GM12878 (cell line): ENCODE data around the gene SLC51A. TPM values are rescaled to one million over a fixed set of nuclear protein-coding genes. Genes with fewer than 3 reads are reported as not detected.

Experiments
- E2F8 ChIP-seq: fragments of 450-650 bp; IDR thresholded peaks from 2 replicates; pipeline ENCODE4 v1.6.1; 2018; ENCODE audit warnings: mild to moderate bottlenecking, low read depth, moderate library complexity; ENCODE audit not compliant: partially characterized antibody
- EP300 ChIP-seq, 2 experiments: fragments of 150-350 bp in 1 of 2; IDR thresholded peaks; 2 replicates each; pipeline ENCODE4 v1.6.1; 2011 to 2012; ENCODE audit warnings: low read depth in 2 of 2, low read length in 2 of 2, borderline replicate concordance in 1 of 2, improper control_type of control experiment in 1 of 2, inconsistent platforms in 1 of 2; ENCODE audit not compliant: control insufficient read depth in 1 of 2
- FOXK2 ChIP-seq: fragments of 450-650 bp; IDR thresholded peaks from 2 replicates; pipeline ENCODE4 v1.6.1; 2017; ENCODE audit warnings: mild to moderate bottlenecking, moderate library complexity
- GATAD2B ChIP-seq: fragments of 450-650 bp; conservative IDR thresholded peaks from 2 replicates; pipeline ENCODE4 v1.6.1; 2017; ENCODE audit warnings: low read depth, mild to moderate bottlenecking, moderate library complexity
- HDGF ChIP-seq: fragments of 450-650 bp; IDR thresholded peaks from 2 replicates; pipeline ENCODE4 v1.6.1; 2016; ENCODE audit warnings: antibody characterized with exemption
- MAX ChIP-seq: IDR thresholded peaks from 2 replicates; pipeline ENCODE4 v1.6.1; 2012; ENCODE audit warnings: low read depth, low read length, improper control_type of control experiment
- MTA2 ChIP-seq: fragments of 450-650 bp; IDR thresholded peaks from 2 replicates; pipeline ENCODE4 v1.6.1; 2016; ENCODE audit warnings: low read depth, mild to moderate bottlenecking, moderate library complexity
- PAX5 ChIP-seq: IDR thresholded peaks from 2 replicates; pipeline ENCODE4 v1.6.1; 2011; ENCODE audit warnings: low read depth, low read length, borderline replicate concordance
- PML ChIP-seq: IDR thresholded peaks from 2 replicates; pipeline ENCODE4 v1.6.1; 2012; ENCODE audit warnings: low read length, inconsistent platforms
- PRDM15 ChIP-seq: fragments of 450-650 bp; formaldehyde crosslinking; IDR thresholded peaks from 2 replicates; pipeline ENCODE4 v1.4.0; 2020; ENCODE audit warnings: mild to moderate bottlenecking, moderate library complexity
- RAD51 ChIP-seq: fragments of 450-650 bp; IDR thresholded peaks from 2 replicates; pipeline ENCODE4 v1.6.1; 2016; ENCODE audit warnings: moderate library complexity, mild to moderate bottlenecking, inconsistent platforms
- RCOR1 ChIP-seq: conservative IDR thresholded peaks from 2 replicates; pipeline ENCODE4 v1.6.1; 2012; ENCODE audit warnings: low read depth, low read length, improper control_type of control experiment
- RUNX3 ChIP-seq: IDR thresholded peaks from 2 replicates; pipeline ENCODE4 v1.6.1; 2012; ENCODE audit warnings: low read length, inconsistent platforms
- SMAD5 ChIP-seq: IDR thresholded peaks from 2 replicates; pipeline ENCODE4 v1.6.1; 2016; ENCODE audit warnings: antibody characterized with exemption, low read depth
- SMC3 ChIP-seq: IDR thresholded peaks from 2 replicates; pipeline ENCODE4 v1.6.1; 2011; ENCODE audit warnings: low read length, improper control_type of control experiment, borderline replicate concordance
- SRF ChIP-seq, 2 experiments: IDR thresholded peaks; 2 replicates each; pipeline ENCODE4 v1.6.1; 2011; ENCODE audit warnings: low read depth in 2 of 2, low read length in 2 of 2, mild to moderate bottlenecking in 1 of 2, moderate library complexity in 1 of 2
- TAF1 ChIP-seq: IDR thresholded peaks from 2 replicates; pipeline ENCODE4 v1.6.1; 2011; ENCODE audit warnings: mild to moderate bottlenecking, low read depth, low read length, borderline replicate concordance
- YY1 ChIP-seq: IDR thresholded peaks from 2 replicates; pipeline ENCODE4 v1.6.1; 2011; ENCODE audit warnings: low read depth, mild to moderate bottlenecking, low read length
- ZNF384 ChIP-seq: IDR thresholded peaks from 2 replicates; pipeline ENCODE4 v1.6.1; 2012; ENCODE audit warnings: low read depth, mild to moderate bottlenecking, low read length, improper control_type of control experiment, borderline replicate concordance
- polyA plus RNA-seq, 11 experiments: library from polyadenylated mRNA; depleted of rRNA in 4 of 11; unstranded in 6 of 11; stranded (reverse) in 5 of 11; fragments of >200 nt; fragmentation: Nextera tagmentation in 4 of 11; fragmentation: Illumina TruSeq in 1 of 11; extraction: Ambion mirVana in 4 of 11; extraction: Trizol in 1 of 11; gene quantifications; 1 replicate in 1 of 11; 2 replicates in 10 of 11; pipeline versions ENCODE4 v1.2.1 to v1.2.3, GENCODE V29; 2011 to 2016; ENCODE audit warnings: inconsistent platforms in 2 of 11, missing spikeins in 2 of 11, low read depth in 1 of 11
- total RNA-seq, 4 experiments: library from RNA; depleted of rRNA in 3 of 4; stranded (reverse); fragments of >200 nt in 3 of 4; fragmentation: Illumina TruSeq in 1 of 4; extraction: Trizol in 1 of 4; gene quantifications; 2 replicates each; pipeline versions ENCODE4 v1.2.1 to v1.2.3, GENCODE V29; 2013 to 2021
- TF ChIP-seq, protein P1 (sequence below): IDR thresholded peaks from 2 replicates; pipeline ENCODE4 v1.6.1; 2011; ENCODE audit warnings: mild to moderate bottlenecking, low read depth, low read length, moderate library complexity; ENCODE audit not compliant: insufficient replicate concordance
- TF ChIP-seq, protein P2 (sequence below): IDR thresholded peaks from 2 replicates; pipeline ENCODE4 v1.6.1; 2011; ENCODE audit warnings: borderline replicate concordance, low read depth, mild to moderate bottlenecking, moderate library complexity, low read length; ENCODE audit not compliant: insufficient read depth, poor library complexity, severe bottlenecking

SLC51A gene
- total and polyA plus RNA-seq, 10 of the 15 experiments (the other 5 are each of a cell fraction or from before 2014, with no cell fraction given): 0.99 to 3.9 (median 2.2) TPM; not detected in 6

DNA sequence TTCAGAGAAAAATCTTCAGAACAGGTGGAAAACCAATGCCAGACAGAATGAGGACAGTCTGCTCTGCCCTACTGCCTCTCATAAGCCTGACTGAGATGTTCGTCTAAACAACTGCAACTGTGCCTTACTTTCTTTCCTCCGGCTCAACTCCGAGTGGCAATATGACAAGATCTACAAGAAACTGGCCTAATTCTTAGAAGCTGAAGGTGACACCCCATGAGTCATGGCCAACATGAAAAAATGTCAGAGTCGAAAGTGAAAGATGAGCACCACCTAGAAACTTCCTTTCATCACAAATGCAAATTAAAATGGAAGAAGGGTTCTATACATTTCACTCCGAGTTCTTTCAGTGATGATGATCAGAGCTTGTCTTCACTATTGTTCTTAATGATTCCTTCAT is 58.3 kb downstream of the SLC51A start (continued):
- no peak for TF ChIP-seq RUNX3
- peak; percentile 75 for TF ChIP-seq YY1
- TF ChIP-seq HDGF: no peak
- TF ChIP-seq E2F8: no peak
- TF ChIP-seq SMAD5: no peak
- TF ChIP-seq SRF (IDR thresholded peaks at IDR 0.05; ENCODE audit: low read depth in 2 of 2, low read length in 2 of 2): no peak
- TF ChIP-seq EP300 (IDR thresholded peaks at IDR 0.05; ENCODE audit: borderline replicate concordance in 1 of 2, control insufficient read depth in 1 of 2, low read depth in 2 of 2, low read length in 2 of 2): no peak
- peak; percentile 71 for TF ChIP-seq ZNF384
- TF ChIP-seq GATAD2B: no peak
- no peak for TF ChIP-seq PRDM15 (CRISPR knock-in tag)
- no peak for TF ChIP-seq FOXK2
- no peak for TF ChIP-seq PAX5
- TF ChIP-seq MAX: no peak
- TF ChIP-seq, protein P1, sequence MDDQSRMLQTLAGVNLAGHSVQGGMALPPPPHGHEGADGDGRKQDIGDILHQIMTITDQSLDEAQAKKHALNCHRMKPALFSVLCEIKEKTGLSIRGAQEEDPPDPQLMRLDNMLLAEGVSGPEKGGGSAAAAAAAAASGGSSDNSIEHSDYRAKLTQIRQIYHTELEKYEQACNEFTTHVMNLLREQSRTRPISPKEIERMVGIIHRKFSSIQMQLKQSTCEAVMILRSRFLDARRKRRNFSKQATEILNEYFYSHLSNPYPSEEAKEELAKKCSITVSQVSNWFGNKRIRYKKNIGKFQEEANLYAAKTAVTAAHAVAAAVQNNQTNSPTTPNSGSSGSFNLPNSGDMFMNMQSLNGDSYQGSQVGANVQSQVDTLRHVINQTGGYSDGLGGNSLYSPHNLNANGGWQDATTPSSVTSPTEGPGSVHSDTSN: no peak
- TF ChIP-seq PML: peak; percentile 71
- TF ChIP-seq TAF1: no peak
- TF ChIP-seq, protein P2, sequence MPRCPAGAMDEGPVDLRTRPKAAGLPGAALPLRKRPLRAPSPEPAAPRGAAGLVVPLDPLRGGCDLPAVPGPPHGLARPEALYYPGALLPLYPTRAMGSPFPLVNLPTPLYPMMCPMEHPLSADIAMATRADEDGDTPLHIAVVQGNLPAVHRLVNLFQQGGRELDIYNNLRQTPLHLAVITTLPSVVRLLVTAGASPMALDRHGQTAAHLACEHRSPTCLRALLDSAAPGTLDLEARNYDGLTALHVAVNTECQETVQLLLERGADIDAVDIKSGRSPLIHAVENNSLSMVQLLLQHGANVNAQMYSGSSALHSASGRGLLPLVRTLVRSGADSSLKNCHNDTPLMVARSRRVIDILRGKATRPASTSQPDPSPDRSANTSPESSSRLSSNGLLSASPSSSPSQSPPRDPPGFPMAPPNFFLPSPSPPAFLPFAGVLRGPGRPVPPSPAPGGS: no peak
- no peak for TF ChIP-seq RAD51
- no peak; the same call in 1 of the 2 replicates for TF ChIP-seq SMC3
- no peak for TF ChIP-seq MTA2
- TF ChIP-seq RCOR1: no peak
